ENCODE data around the gene AGR3. TPM values are rescaled to one million over a fixed set of nuclear protein-coding genes. Genes with fewer than 3 reads are reported as not detected.

The AGR3 gene
- total RNA-seq, 1 donor from 2014 or later, result not detected

DNA sequence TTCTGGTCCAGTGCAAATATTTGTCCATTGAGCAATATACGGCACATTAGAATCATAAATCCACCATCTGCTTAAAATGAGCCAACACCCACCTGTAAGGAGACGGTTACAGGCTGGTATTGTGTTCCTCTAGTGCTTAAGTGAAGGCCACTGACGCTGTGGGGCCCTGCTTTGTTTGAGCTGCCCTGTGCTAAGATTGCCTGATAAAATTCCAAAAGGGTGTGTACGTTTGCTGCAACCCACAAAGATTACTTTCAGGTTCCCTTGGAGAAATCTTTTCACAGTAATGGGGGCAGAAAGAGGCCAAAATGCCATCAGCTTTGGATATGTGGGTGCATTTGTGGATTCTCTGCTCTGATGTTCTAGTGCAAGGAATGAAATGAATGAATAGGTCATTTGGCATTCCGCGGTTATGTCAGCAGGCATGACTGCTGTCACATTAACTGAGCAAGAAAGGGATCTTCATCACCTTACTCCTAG is 34.4 kb downstream of the AGR3 start:
- Mint-ChIP-seq H3K36me3 (ENCODE audit: low read depth) (no peaks in the 10 kb centered on the region), H3K4me1 (peaks cover 17% of the 10 kb centered on the region), H3K4me3 (no peak overlapping the region), H3K9me3 (no peaks in the 10 kb centered on the region), H3K27ac (no peak overlapping the region), H3K27me3 (no peaks in the 10 kb centered on the region)
- TF ChIP-seq, protein P1, sequence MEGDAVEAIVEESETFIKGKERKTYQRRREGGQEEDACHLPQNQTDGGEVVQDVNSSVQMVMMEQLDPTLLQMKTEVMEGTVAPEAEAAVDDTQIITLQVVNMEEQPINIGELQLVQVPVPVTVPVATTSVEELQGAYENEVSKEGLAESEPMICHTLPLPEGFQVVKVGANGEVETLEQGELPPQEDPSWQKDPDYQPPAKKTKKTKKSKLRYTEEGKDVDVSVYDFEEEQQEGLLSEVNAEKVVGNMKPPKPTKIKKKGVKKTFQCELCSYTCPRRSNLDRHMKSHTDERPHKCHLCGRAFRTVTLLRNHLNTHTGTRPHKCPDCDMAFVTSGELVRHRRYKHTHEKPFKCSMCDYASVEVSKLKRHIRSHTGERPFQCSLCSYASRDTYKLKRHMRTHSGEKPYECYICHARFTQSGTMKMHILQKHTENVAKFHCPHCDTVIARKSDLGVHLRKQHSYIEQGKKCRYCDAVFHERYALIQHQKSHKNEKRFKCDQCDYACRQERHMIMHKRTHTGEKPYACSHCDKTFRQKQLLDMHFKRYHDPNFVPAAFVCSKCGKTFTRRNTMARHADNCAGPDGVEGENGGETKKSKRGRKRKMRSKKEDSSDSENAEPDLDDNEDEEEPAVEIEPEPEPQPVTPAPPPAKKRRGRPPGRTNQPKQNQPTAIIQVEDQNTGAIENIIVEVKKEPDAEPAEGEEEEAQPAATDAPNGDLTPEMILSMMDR (IDR thresholded peaks at IDR 0.05), result no peak
- ChIA-PET POLR2A (no interaction called here), CTCF (interaction anchor here (1.5 kb wide), 1 partner anchor 70 kb away, joined by 3 read pairs; no protein-coding TSS in a partner anchor)
- intact Hi-C loops (cut with micrococcal nuclease), result no loop called here
- ATAC-seq (ENCODE audit: low read depth) (no peak), DNase-seq (no peak)

DNA sequence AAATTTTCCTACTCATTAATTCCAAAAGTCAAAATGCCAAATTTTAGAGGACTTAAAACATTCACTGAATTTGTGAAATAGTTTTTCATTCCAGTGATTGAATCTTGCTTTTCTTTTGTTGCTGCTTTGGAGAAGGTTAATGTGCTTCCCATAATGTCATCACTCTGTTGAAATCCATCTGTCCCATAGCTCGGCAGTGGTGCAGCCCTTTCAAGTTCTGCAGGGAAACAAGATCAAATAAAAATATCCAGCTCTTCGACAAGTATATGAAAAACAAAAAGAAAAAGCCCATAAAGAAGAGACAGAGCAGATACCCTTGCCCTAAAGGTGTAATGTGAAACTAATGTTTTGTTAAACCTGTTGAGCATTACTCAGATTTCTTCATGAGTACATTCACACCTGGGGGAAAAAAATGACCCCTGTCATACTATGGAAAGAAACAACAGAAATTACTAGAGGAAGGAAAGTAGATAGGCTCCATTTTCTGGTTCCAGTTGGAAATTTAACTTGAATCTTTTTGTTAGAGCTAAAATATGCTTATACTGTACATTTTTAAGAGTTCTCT is 35.1 kb downstream of the AGR3 start:
- H3K36me3 Mint-ChIP-seq (ENCODE audit: low read depth), result no peaks in the 10 kb centered on the region
- no peak for DNase-seq
- H3K27ac Mint-ChIP-seq, result no peak overlapping the region
- H3K4me3 Mint-ChIP-seq, result no peak overlapping the region
- TF ChIP-seq, protein P1 (IDR thresholded peaks at IDR 0.05), result no peak
- ATAC-seq (ENCODE audit: low read depth), result no peak
- no peaks in the 10 kb centered on the region for H3K9me3 Mint-ChIP-seq
- CTCF ChIA-PET, result no interaction called here
- peaks cover 9% of the 10 kb centered on the region for H3K4me1 Mint-ChIP-seq
- no peaks in the 10 kb centered on the region for H3K27me3 Mint-ChIP-seq
- intact Hi-C loops (cut with micrococcal nuclease), result no loop called here
- POLR2A ChIA-PET, result no interaction called here

DNA sequence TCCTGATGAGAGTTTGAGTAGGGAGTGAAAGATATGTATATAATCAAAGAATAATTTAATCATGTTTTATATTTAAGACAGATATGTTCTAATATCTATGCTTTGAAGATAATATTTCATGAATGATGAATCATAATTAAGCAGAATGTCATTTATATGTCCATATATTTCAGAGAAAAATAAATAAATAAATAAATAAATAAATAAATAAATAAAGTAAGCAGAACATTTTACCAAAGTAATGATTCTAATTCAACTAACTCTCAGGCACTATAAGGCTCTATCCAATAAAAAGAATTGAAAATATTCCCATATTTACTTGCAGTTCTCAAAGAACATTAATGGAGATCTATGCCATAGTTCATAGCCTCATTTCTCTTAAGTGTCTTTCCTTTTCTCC is 36.0 kb downstream of the AGR3 start:
- ChIA-PET CTCF (no interaction called here), POLR2A (no interaction called here)
- no peak overlapping the region for H3K4me3 Mint-ChIP-seq
- H3K27me3 Mint-ChIP-seq, result no peaks in the 10 kb centered on the region
- TF ChIP-seq, protein P1 (IDR thresholded peaks at IDR 0.05), result no peak
- ATAC-seq (ENCODE audit: low read depth), result no peak
- no peaks in the 10 kb centered on the region for H3K36me3 Mint-ChIP-seq (ENCODE audit: low read depth)
- no peak for DNase-seq
- H3K9me3 Mint-ChIP-seq, result no peaks in the 10 kb centered on the region
- intact Hi-C loops (cut with micrococcal nuclease), result no loop called here
- no peak overlapping the region for H3K27ac Mint-ChIP-seq
- peaks cover 3% of the 10 kb centered on the region for H3K4me1 Mint-ChIP-seq

DNA sequence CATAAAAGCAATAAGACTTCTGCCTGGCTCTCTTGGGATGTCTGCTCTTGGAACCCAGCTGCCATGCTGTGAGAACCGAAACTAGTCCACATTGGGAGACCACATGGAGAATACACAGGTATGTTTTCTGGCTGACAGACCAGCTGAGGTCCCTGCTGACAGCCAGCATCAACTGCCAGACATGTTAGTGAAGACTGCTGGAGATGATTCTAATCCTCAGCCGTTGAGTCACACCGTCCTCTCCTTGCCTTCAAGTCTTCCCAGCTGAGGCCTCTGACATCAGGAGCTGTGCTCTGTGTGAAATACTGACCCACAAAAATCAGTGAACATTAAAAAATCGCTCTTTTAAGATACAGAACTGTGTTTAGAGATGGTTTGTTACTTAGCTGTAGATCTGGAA is 40.1 kb downstream of the AGR3 start:
- TF ChIP-seq, protein P1 (IDR thresholded peaks at IDR 0.05), result no peak
- no peak overlapping the region for H3K4me3 Mint-ChIP-seq
- no peak overlapping the region for H3K27ac Mint-ChIP-seq
- H3K9me3 Mint-ChIP-seq, result no peaks in the 10 kb centered on the region
- H3K4me1 Mint-ChIP-seq, result peaks cover 14% of the 10 kb centered on the region
- no peaks in the 10 kb centered on the region for H3K27me3 Mint-ChIP-seq
- DNase-seq (no peak), ATAC-seq (ENCODE audit: low read depth) (no peak)
- ChIA-PET POLR2A (no interaction called here), CTCF (no interaction called here)
- no peaks in the 10 kb centered on the region for H3K36me3 Mint-ChIP-seq (ENCODE audit: low read depth)
- intact Hi-C loops (cut with micrococcal nuclease), result no loop called here

DNA sequence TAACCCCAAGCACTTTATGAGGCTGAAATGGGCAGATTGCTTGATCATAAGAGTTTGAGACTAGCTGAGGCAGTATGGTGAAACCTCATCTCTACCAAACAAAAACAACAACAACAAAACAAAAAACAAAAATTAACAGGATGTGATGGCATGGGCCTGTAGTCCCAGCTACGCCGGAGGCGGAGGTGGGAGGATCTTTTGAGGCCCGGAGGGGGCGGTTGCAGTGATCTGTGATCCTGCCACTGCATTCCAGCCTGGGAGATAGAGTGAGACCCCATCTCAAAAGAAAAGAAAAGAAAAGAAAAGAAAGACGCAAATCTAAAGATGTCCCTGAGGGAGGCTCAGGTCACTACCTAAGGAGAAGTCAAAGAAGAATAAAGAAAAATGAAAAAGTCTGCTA is 41.7 kb downstream of the AGR3 start:
- Mint-ChIP-seq H3K4me3 (no peak overlapping the region), H3K27me3 (peaks cover 3% of the 10 kb centered on the region), H3K9me3 (peaks cover 2% of the 10 kb centered on the region), H3K4me1 (peaks cover 14% of the 10 kb centered on the region), H3K27ac (no peak overlapping the region), H3K36me3 (ENCODE audit: low read depth) (no peaks in the 10 kb centered on the region)
- ChIA-PET POLR2A (no interaction called here), CTCF (interaction anchor here (1.1 kb wide), 1 partner anchor 39 kb away, joined by 3 read pairs; no protein-coding TSS in a partner anchor)
- no peak for DNase-seq
- no peak for ATAC-seq (ENCODE audit: low read depth)
- intact Hi-C loops (cut with micrococcal nuclease), result no loop called here
- TF ChIP-seq, protein P1 (IDR thresholded peaks at IDR 0.05), result no peak
